HCT116 (cell line): ENCODE measurements around the gene SCRN2. TPM values are rescaled to one million over a fixed set of nuclear protein-coding genes. Genes with fewer than 3 reads are reported as not detected.

Experiments
- ATAC-seq: fragments of 200-7000 bp; cut with Tn5 transposase; 2 replicates; pipeline ENCODE4 v1.9.1; 2020; ENCODE audit warnings: mild to moderate bottlenecking, moderate library complexity
- BruUV-seq: library from RNA; stranded (reverse); fragments of 400-500 nt; replicated peaks from 2 replicates; lab custom pipeline; 2021; lab: Mats Ljungman, UMichigan
- CTCF ChIA-PET: fragments of 300-600 bp; sonication (Branson Sonifier 250); formaldehyde crosslinking; loops from one replicate; lab custom pipeline; 2021; ENCODE audit warnings: antibody characterized with exemption; lab: Charles Lee
- POLR2A ChIA-PET: fragments of 300-600, 350-600 bp; sonication (Branson Sonifier 250); formaldehyde crosslinking; loops from one replicate; lab custom pipeline; 2021; ENCODE audit warnings: antibody characterized with exemption; lab: Charles Lee
- RAD21 ChIA-PET, 2 experiments: fragments of 300-600 bp; sonication (Branson Sonifier 250); formaldehyde crosslinking; loops; one replicate each; lab custom pipeline; 2023; ENCODE audit warnings: low total read pairs in 2 of 2; ENCODE audit not compliant: uncharacterized antibody in 2 of 2, unreplicated experiment in 2 of 2, low non-redundant PET in 1 of 2; lab: Charles Lee
- DNase-seq: peaks from one replicate; pipeline ENCODE4 v3.0.0-alpha.2; 2010; ENCODE audit warnings: low read depth, low spot score
- H2AFZ ChIP-seq: fragments of 200-600 bp; shearing (Covaris generic), sonication (generic); 2 replicates; pipeline ENCODE4 v1.6.1; 2017; ENCODE audit warnings: low read depth, mixed run types, mixed read lengths, antibody characterized with exemption, low read length; ENCODE audit not compliant: poor library complexity, severe bottlenecking
- H3K27ac ChIP-seq: 2 replicates; pipeline ENCODE4 v1.5.1; 2012; ENCODE audit warnings: low read depth, low read length
- H3K27me3 ChIP-seq: fragments of 200-600 bp; sonication (generic); 2 replicates; pipeline ENCODE4 v1.6.1; 2016; ENCODE audit warnings: mixed run types, low read length, mixed read lengths; ENCODE audit not compliant: insufficient read depth
- H3K36me3 ChIP-seq, 2 experiments: fragments of 200-500 bp in 1 of 2; fragments of 200-600 bp in 1 of 2; sonication (Bioruptor generic) in 1 of 2; sonication (generic) in 1 of 2; 2 replicates each; pipeline versions ENCODE4 v1.5.1 to v1.6.1; 2014 to 2016; ENCODE audit warnings: low read length in 2 of 2, inconsistent platforms in 1 of 2, mixed read lengths in 1 of 2, mixed run types in 1 of 2; ENCODE audit not compliant: insufficient read depth in 2 of 2, control insufficient read depth in 1 of 2
- H3K4me1 ChIP-seq, 2 experiments: fragments of 200-600 bp in 1 of 2; sonication (generic) in 1 of 2; 2 replicates each; pipeline versions ENCODE4 v1.5.1 to v1.6.1; 2012 to 2017; ENCODE audit warnings: low read length in 2 of 2, inconsistent platforms in 1 of 2, mild to moderate bottlenecking in 1 of 2, mixed read lengths in 1 of 2, mixed run types in 1 of 2, moderate library complexity in 1 of 2; ENCODE audit not compliant: insufficient read depth in 2 of 2, control insufficient read depth in 1 of 2
- H3K4me2 ChIP-seq: fragments of 200-600 bp; sonication (generic); 2 replicates; pipeline ENCODE4 v1.6.1; 2017; ENCODE audit warnings: mixed run types, low read length, mixed read lengths
- H3K4me3 ChIP-seq, 2 experiments: fragments of 200-600 bp in 1 of 2; sonication (generic) in 1 of 2; replicated peaks in 1 of 2; 2 replicates each; pipeline ENCODE4 v1.5.1; 2011 to 2016; ENCODE audit warnings: low read length in 2 of 2, control low read depth in 1 of 2, low read depth in 1 of 2, mild to moderate bottlenecking in 1 of 2, mixed read lengths in 1 of 2, mixed run types in 1 of 2
- H3K79me2 ChIP-seq: fragments of 200-600 bp; sonication (generic); 2 replicates; pipeline ENCODE4 v1.6.1; 2017; ENCODE audit warnings: mild to moderate bottlenecking, mixed run types, low read length, moderate library complexity, mixed read lengths; ENCODE audit not compliant: insufficient read depth
- H3K9ac ChIP-seq: fragments of 200-600 bp; sonication (generic); 2 replicates; pipeline ENCODE4 v1.6.1; 2016; ENCODE audit warnings: low read length, mixed read lengths
- H3K9me2 ChIP-seq: fragments of 200-600 bp; sonication (generic), shearing (Covaris generic); 2 replicates; pipeline ENCODE4 v1.6.1; 2017; ENCODE audit warnings: mixed run types, mild to moderate bottlenecking, moderate library complexity; ENCODE audit not compliant: insufficient read depth
- H3K9me3 ChIP-seq, 2 experiments: fragments of 200-500 bp in 1 of 2; fragments of 200-600 bp in 1 of 2; sonication (Bioruptor generic) in 1 of 2; sonication (generic) in 1 of 2; 2 replicates each; pipeline ENCODE4 v1.6.1; 2014 to 2017; ENCODE audit warnings: low read length in 2 of 2, mixed read lengths in 2 of 2, inconsistent platforms in 1 of 2, low read depth in 1 of 2, mild to moderate bottlenecking in 1 of 2, mixed run types in 1 of 2, moderate library complexity in 1 of 2; ENCODE audit not compliant: control insufficient read depth in 1 of 2, insufficient read depth in 1 of 2
- H4K20me1 ChIP-seq: fragments of 200-600 bp; sonication (generic), shearing (Covaris generic); 2 replicates; pipeline ENCODE4 v1.6.1; 2017; ENCODE audit warnings: mixed run types, mild to moderate bottlenecking, moderate library complexity; ENCODE audit not compliant: insufficient read depth
- ATF3 ChIP-seq: IDR thresholded peaks from 2 replicates; pipeline ENCODE4 v1.6.1; 2012
- CBX3 ChIP-seq: IDR thresholded peaks from 2 replicates; pipeline ENCODE4 v1.6.1; 2012; ENCODE audit warnings: low read depth
- CEBPB ChIP-seq: IDR thresholded peaks from 2 replicates; pipeline ENCODE4 v1.6.1; 2012; ENCODE audit warnings: low read depth
- EGR1 ChIP-seq: IDR thresholded peaks from 2 replicates; pipeline ENCODE4 v1.6.1; 2012; ENCODE audit warnings: low read depth
- ELF1 ChIP-seq: IDR thresholded peaks from 2 replicates; pipeline ENCODE4 v1.6.1; 2012; ENCODE audit warnings: low read depth, borderline replicate concordance
- EZH2 ChIP-seq: fragments of 200-600 bp; sonication (generic); IDR thresholded peaks from 2 replicates; pipeline ENCODE4 v1.6.1; 2017; ENCODE audit warnings: antibody characterized with exemption, mixed run types
- EZH2phosphoT487 ChIP-seq: fragments of 200-600 bp; IDR thresholded peaks from 2 replicates; pipeline ENCODE4 v1.6.1; 2018; ENCODE audit warnings: antibody characterized with exemption, borderline replicate concordance
- FOSL1 ChIP-seq: IDR thresholded peaks from 2 replicates; pipeline ENCODE4 v1.6.1; 2012; ENCODE audit warnings: low read depth
- JUND ChIP-seq: IDR thresholded peaks from 2 replicates; pipeline ENCODE4 v1.6.1; 2012
- POLR2A ChIP-seq: IDR thresholded peaks from 2 replicates; pipeline ENCODE4 v1.7.0; 2011; ENCODE audit warnings: borderline replicate concordance; ENCODE audit not compliant: insufficient read depth, insufficient read length; ENCODE audit errors: extremely low read depth
- POLR2AphosphoS5 ChIP-seq: IDR thresholded peaks from 2 replicates; pipeline ENCODE4 v1.6.1; 2011; ENCODE audit warnings: mild to moderate bottlenecking, low read depth, low read length, moderate library complexity
- RAD21 ChIP-seq: IDR thresholded peaks from 2 replicates; pipeline ENCODE4 v1.6.1; 2012; ENCODE audit warnings: low read depth, mild to moderate bottlenecking
- SIN3A ChIP-seq: IDR thresholded peaks from 2 replicates; pipeline ENCODE4 v1.6.1; 2012; ENCODE audit warnings: low read depth
- SP1 ChIP-seq: IDR thresholded peaks from 2 replicates; pipeline ENCODE4 v1.6.1; 2012; ENCODE audit warnings: low read depth
- TCF7L2 ChIP-seq: IDR thresholded peaks from 2 replicates; pipeline ENCODE4 v1.7.0; 2011; ENCODE audit warnings: borderline replicate concordance, inconsistent platforms; ENCODE audit not compliant: insufficient read depth, insufficient read length; ENCODE audit errors: extremely low read depth
- YY1 ChIP-seq: IDR thresholded peaks from 2 replicates; pipeline ENCODE4 v1.6.1; 2011; ENCODE audit warnings: low read length, low read depth, moderate library complexity, mild to moderate bottlenecking; ENCODE audit not compliant: insufficient replicate concordance; ENCODE audit errors: extremely low read depth
- ZBTB33 ChIP-seq: IDR thresholded peaks from 2 replicates; pipeline ENCODE4 v1.6.1; 2011; ENCODE audit warnings: mild to moderate bottlenecking, low read length, moderate library complexity; ENCODE audit not compliant: insufficient replicate concordance; ENCODE audit errors: extremely low read depth
- ZFX ChIP-seq: fragments of 450-650 bp; IDR thresholded peaks from 2 replicates; pipeline ENCODE4 v1.6.1; 2017
- ZNF274 ChIP-seq: fragments of 200-500 bp; sonication (Bioruptor generic); IDR thresholded peaks from 2 replicates; pipeline ENCODE4 v1.6.1; 2014; ENCODE audit warnings: mild to moderate bottlenecking, low read depth, low read length, inconsistent platforms
- intact Hi-C: fragments of 100-400 bp; cut with micrococcal nuclease; formaldehyde crosslinking; loops from 2 replicates; pipeline ENCODE4 v1.10.0; 2022
- total RNA-seq: library from RNA; stranded (reverse); gene quantifications from one replicate; pipeline ENCODE4 v1.2.1, GENCODE V29; 2021; ENCODE audit not compliant: unreplicated experiment
- TF ChIP-seq, protein P1 (sequence below), 3 experiments: fragments of 200-600 bp in 1 of 3; sonication (generic) in 1 of 3; IDR thresholded peaks in 2 of 3; conservative IDR thresholded peaks in 1 of 3; 2 replicates each; pipeline ENCODE4 v1.5.1; 2012 to 2017; ENCODE audit warnings: low read depth in 2 of 3, low read length in 2 of 3, antibody characterized with exemption in 1 of 3, borderline replicate concordance in 1 of 3, control low read depth in 1 of 3, mild to moderate bottlenecking in 1 of 3, mixed read lengths in 1 of 3, mixed run types in 1 of 3, moderate library complexity in 1 of 3; ENCODE audit not compliant: insufficient read depth in 1 of 3
- TF ChIP-seq, protein P2 (sequence below): IDR thresholded peaks from 2 replicates; pipeline ENCODE4 v1.6.1; 2012

SCRN2 gene
- total RNA-seq, 1 experiment from 2014 or later = 53.2 TPM

DNA sequence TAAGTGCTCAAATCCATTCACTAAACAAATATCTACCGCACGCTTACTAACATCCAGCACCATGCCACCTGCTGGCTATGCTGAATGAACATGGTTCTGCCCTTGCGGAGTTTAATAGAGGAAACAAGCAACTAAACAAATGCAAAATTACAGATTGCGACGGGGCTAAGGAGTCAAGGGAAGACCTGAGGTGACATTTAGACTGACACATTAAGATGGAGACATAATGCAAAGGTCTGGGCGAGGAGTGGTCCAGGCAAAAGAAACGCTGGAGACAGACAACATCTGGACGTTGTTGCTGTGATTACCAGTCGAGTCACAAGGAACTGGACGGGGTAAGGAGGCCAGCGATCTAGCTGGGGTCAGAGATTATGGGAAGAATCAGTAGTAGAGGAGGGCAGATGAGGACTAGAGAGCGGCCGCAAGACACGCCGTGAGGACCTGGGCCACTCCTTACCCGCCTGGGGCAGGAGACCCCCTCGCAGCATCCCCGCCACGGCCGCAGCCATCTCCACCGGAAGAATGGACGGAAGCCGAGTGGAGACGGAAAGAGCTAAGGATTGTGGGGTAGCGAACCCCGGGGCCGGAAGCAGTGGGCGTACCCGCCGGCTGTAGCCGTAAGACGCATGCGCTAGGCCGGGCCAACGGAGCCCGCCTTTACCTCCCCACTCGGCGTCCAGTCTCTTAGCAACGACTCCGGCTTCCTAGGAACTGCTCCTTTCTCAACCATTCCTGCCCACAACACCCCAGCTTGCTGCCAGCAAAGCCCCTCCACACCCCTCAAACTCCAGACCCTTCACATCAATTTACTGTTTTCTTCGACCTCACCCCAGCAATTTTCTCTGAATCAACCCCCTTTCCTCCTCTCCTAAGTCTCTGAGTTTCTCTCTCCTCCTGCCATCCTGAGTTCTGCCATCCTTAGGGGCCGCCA is 9.8 kb downstream of the SCRN2 start, which contains the start of the genes LRRC46 and MRPL10:
Gene LRRC46, plus strand, starts transcription at position 668 of the 931 bp plus-strand sequence. CDS start 320 bp downstream, outside the sequence.
Gene MRPL10, minus strand, starts transcription at position 539 of the 931 bp plus-strand sequence. Its CDS starts 30 bp downstream, at position 509.
- RAD21 ChIA-PET = interaction anchor here (0.6 to 1.0 kb wide), 2 partner anchors 10 kb away, joined by 3 to 4 read pairs; partner anchors contain the start of genes OSBPL7 (in 1 of the 2) and SCRN2 (in 1 of the 2)
- CTCF ChIA-PET = interaction anchor here (0.5 to 2.4 kb wide), 12 partner anchors 9 to 140 kb away, joined by 3 to 25 read pairs (median 5); partner anchors contain the start of genes CDK5RAP3, OSBPL7, SCRN2 and SP6

More for the DNA sequence above, 9.8 kb downstream of the SCRN2 start, which contains the start of the genes LRRC46 and MRPL10:
- Histone ChIP-seq H3K9me2 (no peaks in the 10 kb centered on the region), H3K79me2 (peaks cover 34% of the 10 kb centered on the region), H3K4me1 (peaks cover 14 to 20% of the 10 kb centered on the region in 2 experiments; a peak in 3 of 4 replicates), H2AFZ (peak within 1 kb of the TSS; percentile 43), H3K9ac (peak within 1 kb of the TSS; percentile 82), H3K4me3 (peak within 1 kb of the TSS; percentile 90 to 99), H3K4me2 (peak within 1 kb of the TSS; percentile 90), H3K9me3 (no peaks in the 10 kb centered on the region), H3K27me3 (no peaks in the 10 kb centered on the region), H3K36me3 (peaks cover 16 to 21% of the 10 kb centered on the region in 2 experiments), H4K20me1 (no peaks in the 10 kb centered on the region), H3K27ac (peak within 1 kb of the TSS; percentile 64)
- TF ChIP-seq ZNF274 (no peak), CEBPB (no peak), SIN3A (peak; percentile 95; the same call in 1 of the 2 replicates), EZH2phosphoT487 (no peak), RAD21 (no peak; the same call in 1 of the 2 replicates), FOSL1 (no peak), ZFX (no peak; the same call in 1 of the 2 replicates), ATF3 (no peak), ELF1 (no peak; the same call in 1 of the 2 replicates), TCF7L2 (no peak), POLR2A (peak; percentile 96), ZBTB33 (no peak), YY1 (peak; percentile 95), POLR2AphosphoS5 (peak; percentile 99), JUND (no peak), SP1 (peak; percentile 63; the same call in 1 of the 2 replicates), EZH2 (no peak), CBX3 (no peak), EGR1 (peak; percentile 96)
- TF ChIP-seq, protein P1, sequence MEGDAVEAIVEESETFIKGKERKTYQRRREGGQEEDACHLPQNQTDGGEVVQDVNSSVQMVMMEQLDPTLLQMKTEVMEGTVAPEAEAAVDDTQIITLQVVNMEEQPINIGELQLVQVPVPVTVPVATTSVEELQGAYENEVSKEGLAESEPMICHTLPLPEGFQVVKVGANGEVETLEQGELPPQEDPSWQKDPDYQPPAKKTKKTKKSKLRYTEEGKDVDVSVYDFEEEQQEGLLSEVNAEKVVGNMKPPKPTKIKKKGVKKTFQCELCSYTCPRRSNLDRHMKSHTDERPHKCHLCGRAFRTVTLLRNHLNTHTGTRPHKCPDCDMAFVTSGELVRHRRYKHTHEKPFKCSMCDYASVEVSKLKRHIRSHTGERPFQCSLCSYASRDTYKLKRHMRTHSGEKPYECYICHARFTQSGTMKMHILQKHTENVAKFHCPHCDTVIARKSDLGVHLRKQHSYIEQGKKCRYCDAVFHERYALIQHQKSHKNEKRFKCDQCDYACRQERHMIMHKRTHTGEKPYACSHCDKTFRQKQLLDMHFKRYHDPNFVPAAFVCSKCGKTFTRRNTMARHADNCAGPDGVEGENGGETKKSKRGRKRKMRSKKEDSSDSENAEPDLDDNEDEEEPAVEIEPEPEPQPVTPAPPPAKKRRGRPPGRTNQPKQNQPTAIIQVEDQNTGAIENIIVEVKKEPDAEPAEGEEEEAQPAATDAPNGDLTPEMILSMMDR (IDR thresholded peaks at IDR 0.05 in 2 of 3, conservative IDR thresholded peaks at IDR 0.05 in 1 of 3; ENCODE audit: borderline replicate concordance in 1 of 3, insufficient read depth in 1 of 3, low read depth in 2 of 3, low read length in 2 of 3) = peak in 2 of 3 experiments; percentile 59 to 70; a peak in 5 of 6 replicates
- TF ChIP-seq, protein P2, sequence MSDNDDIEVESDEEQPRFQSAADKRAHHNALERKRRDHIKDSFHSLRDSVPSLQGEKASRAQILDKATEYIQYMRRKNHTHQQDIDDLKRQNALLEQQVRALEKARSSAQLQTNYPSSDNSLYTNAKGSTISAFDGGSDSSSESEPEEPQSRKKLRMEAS = no peak; the same call in 1 of the 2 replicates
- ATAC-seq = peak; percentile 89
- intact Hi-C loops = loop anchor here (2.0 kb wide), 1 partner anchor 140 kb away; the partner anchor contains the start of gene CDK5RAP3
- DNase-seq = peak; percentile 86
- TSS peak; percentile 80 for BruUV-seq
- POLR2A ChIA-PET = interaction anchor here (0.8 to 3.4 kb wide), 13 partner anchors 8 to 218 kb away, joined by 3 to 18 read pairs (median 5); partner anchors contain the start of genes NFE2L1, OSBPL7, PNPO and SCRN2
